DMS53 (cell line): ENCODE results near the gene SMARCD2.

Source experiments
- DNase-seq: peaks from one replicate; lab custom pipeline; 2025; lab: John Stamatoyannopoulos, UW

SMARCD2 gene

GRCh38 chr17:63832014-63832413 is 10.5 kb downstream of the SMARCD2 start:
- DNase-seq: no peak

GRCh38 chr17:63831505-63831904 is 11.0 kb downstream of the SMARCD2 start:
- no peak for DNase-seq

GRCh38 chr17:63830904-63831491 is 11.5 kb downstream of the SMARCD2 start:
- DNase-seq: peak; percentile 11

- no peak for DNase-seq
Measured at GRCh38 chr17:63830278-63830677, 12.2 kb downstream of the SMARCD2 start.

- no peak for DNase-seq
Measured at GRCh38 chr17:63828936-63829335, 13.5 kb downstream of the SMARCD2 start.

- DNase-seq: no peak
Measured at GRCh38 chr17:63827801-63828221, 14.7 kb downstream of the SMARCD2 start.

GRCh38 chr17:63827002-63827800 is 15.3 kb downstream of the SMARCD2 start, which contains the start of the genes FTSJ3 and PSMC5:
TSS of gene FTSJ3 (minus strand) at chr17:63827663. CDS start at chr17:63826902, 761 bp downstream.
TSS of gene PSMC5 (plus strand) at chr17:63827431. CDS start at chr17:63827491, 60 bp downstream.
- DNase-seq: peak; percentile 95

- peak; percentile 57 for DNase-seq
Measured at GRCh38 chr17:63826468-63827001, 15.9 kb downstream of the SMARCD2 start.

GRCh38 chr17:63824362-63824761 is 18.1 kb downstream of the SMARCD2 start:
- DNase-seq: no peak

GRCh38 chr17:63823659-63824331 is 18.7 kb downstream of the SMARCD2 start:
- DNase-seq: no peak

GRCh38 chr17:63822537-63822936 is 19.9 kb downstream of the SMARCD2 start:
- DNase-seq: no peak

GRCh38 chr17:63821804-63822203 is 20.7 kb downstream of the SMARCD2 start:
- DNase-seq: no peak

- DNase-seq: no peak
Measured at GRCh38 chr17:63820963-63821561, 21.4 kb downstream of the SMARCD2 start.

- DNase-seq: no peak
Measured at GRCh38 chr17:63819585-63820537, 22.6 kb downstream of the SMARCD2 start.

GRCh38 chr17:63819131-63819530 is 23.4 kb downstream of the SMARCD2 start:
- DNase-seq: no peak

- DNase-seq: no peak
Measured at GRCh38 chr17:63817736-63818385, 24.6 kb downstream of the SMARCD2 start.

- DNase-seq: no peak
Measured at GRCh38 chr17:63816669-63817068, 25.8 kb downstream of the SMARCD2 start.

GRCh38 chr17:63816123-63816522 is 26.4 kb downstream of the SMARCD2 start:
- no peak for DNase-seq

- DNase-seq: no peak
Measured at GRCh38 chr17:63809970-63810369, 32.5 kb downstream of the SMARCD2 start.

- no peak for DNase-seq
Measured at GRCh38 chr17:63805591-63805990, 36.9 kb downstream of the SMARCD2 start.
